Gastroesophageal sphincter (tissue), 3 donors: Measurements from ENCODE around the gene SNX1.

ENCODE experiments used
- CTCF ChIP-seq, 4 experiments: fragments of 200-600 bp in 2 of 4; fragments of 450-650 bp in 2 of 4; sonication (generic) in 1 of 4; IDR thresholded peaks; one replicate each; pipeline ENCODE4 v1.5.1; 2017 to 2019; ENCODE audit warnings: antibody characterized with exemption in 4 of 4, mild to moderate bottlenecking in 2 of 4, moderate library complexity in 2 of 4
- POLR2A ChIP-seq, 2 donors: fragments of 450-650 bp; IDR thresholded peaks; one replicate each; pipeline ENCODE4 v1.6.1; 2017; ENCODE audit warnings: antibody characterized with exemption in 2 of 2, mild to moderate bottlenecking in 2 of 2, moderate library complexity in 1 of 2

GRCh38 chr15:64143276-64143675 lies 47.5 kb downstream of the SNX1 start:
- TF ChIP-seq CTCF (IDR thresholded peaks at IDR 0.05) = no peak
- TF ChIP-seq POLR2A (IDR thresholded peaks at IDR 0.05) = no peak
